Hippocampal formation (tissue), 2 donors: ENCODE measurements around the gene PELI2.
A peak's percentile ranks its signal among the peaks of the same experiment; 100 is the strongest.

Experiments
- DNase-seq, 2 donors: peaks; one replicate each; lab custom pipeline; 2025; lab: John Stamatoyannopoulos, UW

PELI2 gene

DNA sequence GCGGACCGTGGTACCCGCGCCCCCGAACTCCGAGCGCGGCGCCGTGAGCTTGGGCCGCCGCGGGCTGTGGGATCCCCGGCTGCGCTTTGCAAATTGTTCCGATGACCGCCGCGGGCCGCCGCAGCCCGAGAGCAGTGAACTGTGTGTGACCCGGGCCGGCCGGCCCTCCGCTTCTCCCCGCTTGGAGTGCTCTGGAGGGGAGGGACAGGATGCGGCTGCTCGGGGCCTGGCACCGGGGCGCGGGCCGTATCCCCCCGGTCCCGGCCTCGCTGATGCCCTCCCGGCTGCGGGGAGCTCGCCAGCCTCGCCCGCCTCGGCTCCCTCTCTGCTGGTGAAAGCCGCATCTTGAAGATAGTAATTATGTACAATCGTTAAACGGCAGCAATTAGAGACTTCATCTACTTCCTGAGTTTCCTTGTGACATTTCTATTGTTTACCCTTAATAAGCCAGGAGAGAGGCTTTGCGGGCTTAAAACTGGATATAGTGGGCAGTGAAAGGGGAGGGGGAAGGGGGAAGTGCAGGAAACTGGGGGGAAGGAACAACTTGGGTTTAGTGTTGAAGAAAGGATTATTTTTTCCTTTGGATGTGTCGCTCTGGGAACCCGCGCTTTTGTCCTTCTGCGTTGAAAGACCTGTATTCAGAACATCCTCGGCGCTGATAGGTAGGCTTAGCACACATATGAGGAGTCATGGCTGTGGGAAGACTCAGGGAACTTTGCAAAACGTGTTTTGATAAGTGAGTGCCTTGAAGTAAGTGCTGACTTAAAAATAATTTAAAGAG, 1.2 kb downstream of the PELI2 start:
- DNase-seq, result peak; percentile 39 to 60

DNA sequence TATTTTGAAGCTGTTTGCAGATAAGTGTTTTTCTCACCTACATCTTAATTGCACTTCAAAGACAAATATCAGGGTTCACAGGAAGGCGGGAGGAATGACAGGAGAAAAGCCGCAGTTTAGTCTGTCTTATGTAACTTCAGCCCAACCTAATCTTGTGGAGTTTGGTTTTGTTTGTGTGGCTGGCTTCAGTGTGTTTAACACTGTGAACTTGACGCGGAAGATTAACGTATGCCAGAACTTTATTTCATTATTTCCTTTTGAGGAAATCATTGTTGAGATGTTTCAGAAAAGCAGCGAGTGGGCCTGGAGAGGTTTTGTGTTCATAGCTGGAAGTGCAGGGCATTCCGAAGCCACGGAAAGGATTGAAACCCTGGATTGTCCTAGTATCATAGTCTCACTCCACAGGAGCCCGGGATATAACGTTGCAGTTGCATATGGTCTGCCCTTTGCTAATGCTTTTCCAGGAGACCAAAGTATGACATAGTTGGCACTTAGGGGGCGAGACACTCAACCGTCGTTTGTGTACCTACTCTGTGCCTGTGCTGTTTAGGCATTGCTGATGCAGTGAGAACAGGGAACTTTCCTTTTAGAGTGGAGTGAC, 2.0 kb downstream of the PELI2 start:
- DNase-seq, result no peak

DNA sequence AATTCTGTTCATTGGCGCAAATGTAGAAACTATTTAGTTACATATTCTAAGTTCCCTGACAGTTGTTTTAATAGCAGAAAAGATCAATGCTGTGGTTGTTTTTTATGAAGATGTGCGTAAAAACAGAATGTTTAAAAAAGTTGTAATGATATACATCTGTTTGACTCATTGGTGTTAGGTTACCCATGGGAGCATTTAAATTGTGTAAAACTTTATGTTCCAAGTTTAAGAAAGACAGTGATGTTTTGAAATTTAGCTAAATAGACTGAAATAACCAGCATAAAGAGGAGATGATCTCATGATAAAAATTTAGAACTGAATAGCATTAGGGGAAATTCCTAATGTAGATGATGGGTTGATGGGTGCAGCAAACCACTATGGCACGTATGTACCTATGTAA, 3.6 kb downstream of the PELI2 start:
- no peak for DNase-seq

DNA sequence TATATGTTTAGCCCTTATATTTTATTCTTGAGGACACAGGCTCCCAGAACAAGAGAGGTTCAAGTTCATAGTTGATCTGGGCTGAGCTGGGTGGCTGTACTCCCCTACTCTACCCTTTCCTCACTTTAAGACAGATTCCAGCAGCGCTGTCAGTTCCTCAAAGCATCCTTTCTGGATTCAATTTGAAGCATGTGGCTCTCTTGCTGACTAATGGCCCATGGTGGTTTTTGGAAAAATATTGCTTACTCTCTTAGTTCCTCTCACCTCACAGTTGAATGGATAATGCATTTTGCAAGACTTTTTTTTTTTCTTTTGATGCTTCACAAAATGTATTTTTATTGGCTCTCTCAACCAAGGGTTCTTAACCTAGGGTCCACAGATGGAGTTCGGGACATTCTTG, 4.1 kb downstream of the PELI2 start:
- no peak for DNase-seq

DNA sequence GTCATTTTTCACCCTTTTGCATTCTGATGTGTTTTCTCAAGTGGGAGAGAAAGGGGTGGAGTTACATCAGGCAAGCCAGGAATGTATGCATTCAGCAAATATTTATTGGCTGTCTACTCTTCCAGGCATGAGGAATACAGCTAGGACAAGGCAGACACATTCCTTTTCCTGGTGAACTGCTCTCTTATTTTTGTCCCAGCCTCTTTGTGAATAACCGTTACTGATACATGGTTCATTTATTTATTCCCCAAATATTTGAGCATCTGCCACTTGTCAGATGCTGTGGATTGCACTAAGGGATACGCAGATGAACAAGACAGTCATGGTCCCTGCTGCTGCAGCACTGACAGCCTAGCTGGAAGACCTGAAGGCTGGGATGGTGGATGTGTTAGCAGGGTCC, 6.1 kb downstream of the PELI2 start:
- no peak for DNase-seq

DNA sequence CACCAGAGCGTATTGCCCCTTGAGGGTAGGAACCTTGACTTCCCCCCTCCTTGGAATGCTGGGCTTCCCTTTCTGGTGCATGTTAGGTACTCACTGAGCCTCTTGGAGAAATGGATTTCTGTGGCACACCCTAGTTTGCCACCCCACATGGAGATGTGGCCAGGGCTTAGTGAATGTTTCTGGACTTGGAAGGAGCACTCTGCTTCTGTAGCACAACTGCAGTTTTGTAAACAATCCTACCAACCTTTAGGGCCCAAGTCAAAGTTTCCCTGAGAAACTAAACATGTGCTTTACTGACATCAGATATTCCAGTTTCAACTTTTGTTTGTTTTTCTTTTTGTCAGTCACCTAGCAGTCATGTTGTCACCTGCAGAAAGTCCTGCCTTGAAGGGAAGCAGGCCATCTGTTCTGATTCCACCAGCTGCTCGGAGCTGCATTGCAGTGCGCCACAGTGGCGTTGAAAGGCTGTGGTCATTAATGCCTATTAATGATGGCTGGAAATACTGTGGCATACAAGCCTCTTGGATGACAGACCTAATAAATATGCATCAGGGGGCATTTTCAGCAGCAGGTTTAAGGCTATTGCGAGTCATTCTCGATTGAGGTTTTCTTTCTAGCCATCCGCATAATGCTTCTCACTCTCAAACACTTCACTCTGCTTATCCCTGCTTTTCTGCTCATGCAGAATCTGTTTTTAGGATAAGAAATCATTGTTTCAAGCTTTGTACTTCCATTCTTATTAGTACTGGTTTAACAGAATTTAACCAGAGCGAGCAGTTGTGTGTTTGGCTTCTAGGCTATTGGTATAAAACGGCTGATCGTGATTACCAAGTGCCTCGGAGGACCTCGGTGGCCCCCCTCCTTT, 7.8 kb downstream of the PELI2 start:
- DNase-seq, result no peak

DNA sequence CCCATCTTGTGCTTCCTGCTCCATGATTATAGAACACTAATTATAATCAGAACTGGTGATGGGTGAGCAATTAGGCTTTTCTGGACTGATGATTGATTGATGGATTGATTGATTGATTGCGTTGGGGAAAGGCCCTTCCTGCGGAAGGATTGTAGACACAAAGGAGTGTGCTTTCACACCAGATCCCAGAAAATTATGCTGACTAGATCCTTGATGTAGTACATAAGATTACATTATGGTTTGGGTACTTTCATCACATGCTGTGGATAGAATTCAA, 8.4 kb downstream of the PELI2 start:
- DNase-seq, result no peak

DNA sequence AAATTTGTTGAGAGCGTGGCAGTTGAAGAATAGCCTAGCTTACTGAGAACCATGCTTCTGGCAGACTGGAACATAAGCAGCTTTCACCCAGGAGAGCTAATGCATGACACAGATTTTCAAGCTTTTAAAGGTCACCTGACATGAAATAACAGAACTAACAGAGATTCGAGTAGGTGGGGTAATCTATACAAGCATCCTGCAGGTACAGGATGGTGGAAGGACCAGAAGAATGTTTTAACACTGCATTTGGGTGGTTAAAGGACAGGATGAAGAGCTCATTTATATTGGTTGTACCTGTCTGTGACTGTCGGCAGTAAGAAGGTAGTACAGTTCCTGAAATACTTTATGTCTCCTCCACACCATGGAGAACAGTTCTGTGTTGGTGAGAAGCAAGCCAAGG, 8.9 kb downstream of the PELI2 start:
- no peak for DNase-seq

DNA sequence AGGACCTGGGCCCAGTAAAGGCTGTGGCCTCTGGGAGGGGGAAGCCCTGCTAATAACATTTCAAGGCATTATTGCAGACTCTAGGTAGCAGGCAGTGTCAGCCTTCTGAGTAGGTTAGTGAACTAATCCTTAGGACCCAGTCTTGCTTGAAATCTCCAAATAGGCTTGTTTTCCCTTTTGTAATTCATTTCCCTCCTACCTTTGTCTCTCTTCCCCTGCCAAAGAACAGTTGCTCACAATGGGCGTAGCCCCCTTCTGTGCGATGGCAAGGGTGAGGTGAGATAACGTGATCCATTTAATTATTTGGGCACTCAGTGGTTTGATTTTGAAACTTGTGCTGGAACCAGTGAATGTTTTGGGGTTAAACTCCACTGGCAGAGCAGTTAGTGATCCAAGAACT, 10.9 kb downstream of the PELI2 start:
- no peak for DNase-seq

DNA sequence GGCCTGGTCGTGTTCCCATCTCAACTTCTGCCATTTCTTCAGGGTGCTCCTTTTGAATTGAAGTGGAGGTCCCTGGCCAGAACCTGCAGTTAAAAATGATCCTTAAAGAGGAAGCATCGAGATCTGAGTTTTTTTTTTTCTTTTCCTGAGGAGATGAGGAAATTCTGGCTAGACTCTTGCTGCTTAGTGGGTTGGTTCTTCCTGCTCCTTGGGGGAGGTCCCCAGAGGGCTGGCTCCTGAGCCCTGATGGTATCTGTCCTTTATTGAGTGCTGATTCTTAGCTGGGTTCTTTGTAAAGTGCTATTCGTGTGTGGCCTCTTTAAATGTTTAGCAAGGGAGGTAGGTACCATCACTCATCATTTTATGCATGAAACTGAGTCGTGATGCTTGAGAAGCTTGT, 11.7 kb downstream of the PELI2 start:
- DNase-seq, result no peak

DNA sequence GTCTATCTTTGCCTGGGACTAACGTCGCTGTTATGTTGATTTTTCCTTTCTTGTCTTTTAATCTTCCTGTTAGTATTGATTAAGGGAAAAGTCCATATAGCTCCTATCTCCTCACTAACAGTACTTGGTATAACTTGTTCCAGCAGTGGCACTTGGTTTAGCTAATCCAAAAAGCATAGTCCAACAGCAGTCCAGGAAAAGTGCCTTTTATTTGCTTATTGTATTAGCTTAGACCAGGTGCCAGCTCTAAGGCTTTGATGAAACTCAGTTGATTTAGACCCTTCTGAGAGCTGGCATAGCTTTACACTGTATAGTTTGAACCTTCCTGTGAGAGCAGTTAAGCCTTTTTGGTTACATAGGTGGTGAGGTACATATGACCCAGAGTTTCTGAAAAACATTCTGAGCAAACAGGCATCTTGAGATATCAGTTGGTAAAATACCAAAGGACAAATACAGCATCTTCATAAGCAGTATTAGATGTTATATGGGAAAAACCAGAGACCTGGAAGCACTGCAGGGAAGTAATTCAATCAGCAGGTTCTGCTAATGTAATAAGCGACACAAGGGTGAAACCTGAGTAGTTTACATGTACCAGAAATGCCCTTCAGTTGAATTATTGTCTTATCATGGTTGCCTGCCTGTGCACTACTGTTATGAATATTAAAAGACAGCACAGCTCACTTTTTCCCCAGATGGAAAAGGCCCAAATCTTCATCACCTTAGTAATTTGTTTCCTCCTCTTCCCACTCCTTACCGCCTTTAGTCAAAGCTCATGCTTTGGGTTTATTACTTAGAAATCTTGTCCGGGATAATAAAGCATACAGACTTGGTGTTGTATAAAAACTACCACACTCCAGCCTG, 13.0 kb downstream of the PELI2 start:
- DNase-seq, result no peak

DNA sequence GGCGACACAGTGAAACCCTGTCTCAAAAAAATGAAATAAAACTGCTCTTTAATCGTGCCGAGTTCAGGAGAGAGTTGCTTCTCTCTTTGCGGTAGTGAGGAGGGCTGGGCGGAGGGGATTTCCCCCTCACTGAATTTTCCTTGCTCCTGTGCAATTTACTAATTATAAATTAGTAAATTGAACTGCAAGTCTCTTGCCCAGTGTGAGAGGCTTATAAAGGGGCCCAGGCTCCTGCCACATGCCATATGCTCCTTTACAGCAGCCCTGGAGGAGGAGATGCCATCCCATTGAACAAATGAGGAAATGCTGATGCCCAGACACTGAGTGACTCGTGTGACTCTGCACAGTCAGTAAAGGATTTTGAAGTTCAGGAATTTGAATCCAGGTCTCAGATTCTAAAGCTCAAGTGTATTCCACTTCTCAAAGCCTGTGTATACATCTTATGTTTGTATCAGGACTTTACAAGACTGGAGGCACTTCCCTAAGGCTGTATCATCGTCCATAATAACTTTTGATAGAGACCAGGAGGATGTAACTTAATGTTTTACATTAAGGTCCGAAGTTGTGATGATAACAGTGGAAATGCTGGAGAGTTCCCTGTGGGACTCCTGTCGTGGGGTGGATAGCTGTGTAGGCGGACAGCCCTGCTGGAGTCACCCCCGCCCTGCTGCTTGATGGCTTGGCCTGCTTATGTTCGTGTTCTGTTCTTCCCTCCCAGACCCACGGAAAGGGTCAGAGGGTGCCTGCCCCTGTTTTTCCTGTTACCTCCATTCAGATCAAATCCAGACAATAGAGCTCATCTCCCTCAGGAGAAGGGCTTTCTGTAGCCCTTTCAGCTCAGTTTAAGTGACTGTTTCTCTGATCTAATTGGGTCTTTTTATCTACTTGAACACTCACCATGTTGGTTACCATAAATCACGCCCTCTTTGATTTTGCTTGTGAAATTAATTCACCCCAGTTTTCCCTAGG, 13.9 kb downstream of the PELI2 start:
- no peak for DNase-seq

DNA sequence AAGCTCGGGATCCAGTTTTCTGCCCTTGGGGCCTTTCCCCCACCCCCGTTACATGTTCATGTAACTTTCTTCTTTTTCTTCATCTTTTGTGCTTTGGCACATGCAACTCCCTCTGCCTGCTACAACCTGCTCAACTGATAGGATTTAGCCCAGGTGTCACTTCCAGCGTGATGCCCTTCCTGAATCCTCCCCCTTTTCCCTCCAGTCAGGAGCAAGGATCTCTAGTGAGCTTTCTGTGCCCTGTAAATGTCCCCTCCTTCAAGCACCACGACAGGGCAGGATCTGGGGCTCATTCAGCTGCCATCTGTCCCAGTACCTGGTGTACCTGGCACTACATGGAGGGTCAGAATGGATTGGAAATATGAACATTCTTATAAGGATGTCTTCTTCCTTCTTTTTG, 15.3 kb downstream of the PELI2 start:
- no peak for DNase-seq

DNA sequence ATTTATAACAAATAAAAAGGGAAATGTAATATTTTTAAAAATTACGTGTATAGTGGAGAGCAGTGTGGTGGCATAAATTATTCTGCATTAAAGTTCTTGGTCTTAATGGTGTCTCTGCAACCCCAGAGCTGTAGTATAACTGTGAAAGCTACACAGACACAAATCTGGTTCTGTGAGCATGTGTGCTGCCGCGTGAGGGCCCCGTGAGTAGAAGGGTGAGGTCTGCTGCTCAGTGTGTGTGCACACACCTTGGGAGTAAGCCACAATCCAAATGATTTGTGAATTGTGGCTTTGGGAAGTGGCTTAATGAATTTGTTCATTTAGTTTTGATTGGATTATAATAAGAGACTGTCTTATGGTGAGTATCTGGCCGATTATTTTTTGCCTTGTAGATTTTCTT, 16.8 kb downstream of the PELI2 start:
- no peak for DNase-seq

DNA sequence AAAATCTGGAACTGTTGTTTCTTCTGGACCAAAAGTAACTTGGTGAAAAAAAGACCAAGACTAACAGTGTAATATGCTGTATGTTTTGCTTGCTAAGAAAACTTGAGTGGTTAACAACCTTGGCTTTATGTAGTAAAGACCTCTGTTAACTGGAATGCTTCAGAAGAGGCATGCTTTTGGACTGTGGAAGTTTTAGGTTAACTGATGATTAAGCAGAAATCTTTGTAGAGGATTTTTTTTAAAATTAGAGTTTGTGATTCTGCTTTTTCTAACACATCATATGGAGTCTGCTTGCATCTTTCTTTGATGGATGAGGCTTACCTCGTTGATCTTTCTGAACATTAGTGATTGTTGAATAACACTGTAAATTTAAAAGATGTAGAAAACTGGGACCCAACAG, 17.5 kb downstream of the PELI2 start:
- DNase-seq, result no peak

DNA sequence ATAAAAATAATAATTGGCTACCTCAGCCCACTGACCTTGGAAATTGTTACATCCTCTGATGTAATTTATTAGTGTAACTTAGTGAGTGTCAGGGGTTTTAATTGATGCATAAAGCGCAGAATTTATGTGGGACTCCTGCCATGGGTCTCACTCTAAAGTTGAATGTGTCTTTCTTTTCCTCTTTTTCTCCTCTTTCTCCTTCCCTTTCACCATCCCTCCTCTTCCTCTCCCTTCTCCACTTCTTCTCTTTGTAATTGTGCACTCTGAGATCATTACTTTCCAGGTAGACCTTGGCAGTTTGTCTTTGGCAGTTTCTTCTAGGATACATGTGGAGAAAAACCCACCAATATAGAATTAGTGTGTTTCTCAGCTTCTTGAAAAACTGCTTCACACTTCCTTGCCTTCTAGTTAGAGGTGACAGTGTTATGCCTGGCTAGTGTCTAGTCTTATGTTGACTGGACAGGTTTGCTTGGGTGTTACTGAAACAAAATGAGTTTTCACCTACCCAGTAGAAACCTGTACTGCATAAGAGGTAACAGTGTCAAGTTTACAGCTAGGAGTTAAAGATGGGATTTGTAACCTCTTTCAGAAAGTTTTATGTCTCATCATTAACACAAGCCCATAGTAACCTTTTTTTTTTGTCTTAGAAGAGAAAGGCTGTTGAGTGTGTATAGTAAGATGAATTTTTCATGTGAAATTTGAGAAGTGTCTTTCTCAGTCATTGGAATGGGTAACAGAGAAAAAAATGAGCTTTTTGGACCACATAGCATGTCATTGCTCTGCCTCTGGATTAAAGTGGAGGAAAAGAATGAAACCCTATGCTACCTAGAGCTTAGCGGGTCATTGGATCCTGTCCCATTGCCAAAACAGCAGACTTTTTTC, 18.6 kb downstream of the PELI2 start:
- DNase-seq, result no peak

DNA sequence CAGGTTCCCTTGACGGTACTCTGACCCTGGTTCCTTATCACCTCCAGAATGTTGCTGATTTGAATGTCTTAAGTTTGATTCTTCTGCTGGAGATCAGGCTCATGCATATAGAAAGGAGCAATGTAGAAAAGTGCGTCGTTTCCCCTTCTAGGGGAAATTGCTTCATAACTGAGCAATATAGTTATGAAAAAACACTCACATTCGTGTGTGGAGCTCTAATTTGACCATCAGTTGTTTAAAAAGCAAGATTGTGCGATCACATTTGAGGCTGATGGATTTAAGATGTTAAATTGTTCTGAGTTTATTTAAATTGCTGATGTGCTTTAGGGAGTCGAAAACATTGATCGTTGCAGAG, 19.2 kb downstream of the PELI2 start:
- no peak for DNase-seq

DNA sequence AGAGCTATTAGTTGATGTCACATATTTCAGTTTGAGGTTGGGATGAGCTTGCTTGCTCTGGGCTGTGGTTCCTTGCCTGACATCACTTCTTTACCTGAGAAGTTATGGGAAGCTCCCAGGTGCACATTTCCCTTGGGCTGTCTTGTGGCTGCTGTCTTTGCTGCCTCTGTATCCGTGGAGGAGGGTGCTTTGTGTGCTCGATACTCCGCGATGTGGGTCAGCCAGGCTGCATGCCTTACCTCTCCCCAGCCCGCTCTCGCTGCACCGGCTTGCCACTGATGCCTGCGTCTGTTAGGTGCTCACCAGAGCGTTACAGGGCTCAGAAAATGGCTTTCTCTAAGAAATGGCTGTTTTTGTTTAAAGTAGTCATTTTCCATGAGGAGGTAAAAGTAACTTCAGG, 19.6 kb downstream of the PELI2 start:
- no peak for DNase-seq

DNA sequence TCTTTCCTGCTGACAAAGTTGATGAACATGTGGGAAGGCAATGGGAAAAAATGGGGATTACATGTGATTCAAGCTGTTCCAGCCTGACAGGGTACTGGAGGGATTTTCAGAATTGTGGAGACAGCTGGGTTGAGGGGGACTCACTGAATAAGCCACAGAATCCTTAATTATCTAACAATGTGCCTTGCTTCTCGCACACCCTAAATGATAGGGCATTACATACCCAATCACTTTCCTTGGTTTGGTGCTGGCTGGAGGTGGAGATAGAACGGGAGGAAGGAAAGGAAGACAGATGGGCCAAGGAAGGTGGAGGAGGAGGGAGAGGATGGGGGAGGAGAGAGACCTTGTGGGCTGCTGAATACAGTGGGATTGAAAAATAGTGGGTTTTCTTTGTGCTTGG, 20.7 kb downstream of the PELI2 start:
- DNase-seq, result no peak

DNA sequence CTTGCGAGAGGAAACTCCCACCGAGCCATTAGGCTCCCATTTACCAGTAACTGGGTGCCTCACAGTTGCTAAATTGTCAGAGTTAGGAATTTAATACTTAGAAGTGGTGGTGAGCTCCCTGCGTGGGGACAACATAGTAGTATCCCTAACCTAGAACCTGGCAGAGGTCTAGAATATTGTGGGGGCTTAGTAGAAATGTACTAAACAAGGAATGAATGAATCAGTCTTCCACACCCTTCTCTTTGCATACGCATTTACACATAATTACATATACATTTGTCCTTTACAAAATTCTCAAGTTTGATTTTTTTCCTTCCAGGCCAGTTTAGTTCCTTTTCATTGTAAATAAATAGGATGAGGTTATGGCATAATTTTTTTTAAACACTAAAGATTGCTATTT, 24.1 kb downstream of the PELI2 start:
- no peak for DNase-seq
